ENCODE results near the gene THG1L.

THG1L gene

DNA sequence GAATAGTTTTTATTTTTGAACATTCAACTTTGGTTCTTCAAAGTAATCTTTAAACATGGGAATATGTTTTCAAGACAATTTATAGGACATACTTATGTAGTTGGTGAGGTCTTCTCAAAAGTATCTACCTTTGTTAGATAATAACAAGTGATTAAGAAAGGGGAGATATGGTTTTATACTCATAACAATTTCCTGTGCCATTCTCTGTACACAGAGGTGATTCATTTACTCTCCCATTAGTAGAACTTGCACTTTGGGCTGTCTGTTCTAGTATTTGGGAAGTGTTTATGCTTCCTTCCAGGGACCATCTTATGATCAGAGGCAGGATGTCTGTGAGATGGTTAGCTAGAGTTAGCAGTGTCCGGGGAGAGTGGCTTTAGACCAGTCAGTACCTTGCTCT lies 27.5 kb downstream of the THG1L start:
- no peak for DNase-seq (ENCODE audit: low spot score)

DNA sequence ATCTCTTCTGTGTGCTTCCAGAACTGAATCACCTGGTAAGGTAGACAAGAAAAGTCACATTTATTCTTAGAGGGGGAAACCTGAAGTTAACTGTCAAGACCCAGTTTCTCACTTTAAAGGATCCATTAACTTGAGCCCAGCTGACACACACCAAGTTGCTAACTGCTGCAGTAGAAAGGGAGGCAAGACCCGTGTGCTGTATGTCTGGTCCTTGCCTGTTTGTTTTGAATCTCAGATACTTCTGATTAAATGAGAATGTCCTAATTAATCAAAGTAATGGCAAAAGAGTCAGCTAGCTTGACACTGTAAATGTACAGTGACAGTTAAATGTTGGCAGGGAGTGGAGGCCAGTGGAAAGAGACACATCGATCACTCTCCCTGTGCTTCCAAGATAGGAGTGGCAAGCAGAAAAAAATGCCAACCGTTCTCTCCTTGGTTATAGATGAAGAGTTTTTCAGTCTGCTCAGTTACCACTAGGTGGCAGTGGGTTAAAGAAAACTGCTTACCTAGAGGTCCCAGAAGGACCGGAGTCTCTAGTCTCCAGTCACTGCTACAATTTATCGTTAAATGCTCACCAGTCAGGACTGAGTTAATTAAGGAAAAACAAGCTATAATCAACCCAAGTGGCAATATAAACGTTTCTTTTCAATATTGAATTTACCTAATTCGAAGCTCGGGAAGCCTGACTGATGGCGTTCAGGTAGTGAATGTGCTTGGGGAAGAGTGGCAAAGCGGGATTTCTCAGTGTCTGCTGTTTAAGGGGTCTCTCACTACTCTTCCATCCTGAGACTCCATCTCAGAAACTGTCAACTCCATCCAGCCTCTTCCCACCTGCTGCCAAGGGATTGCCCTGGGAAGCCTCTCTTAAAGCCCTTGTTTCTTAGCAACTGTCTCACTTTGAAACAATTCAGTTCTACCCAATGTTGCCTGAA lies 30.7 kb downstream of the THG1L start:
- DNase-seq (ENCODE audit: low spot score): peak; percentile 85

DNA sequence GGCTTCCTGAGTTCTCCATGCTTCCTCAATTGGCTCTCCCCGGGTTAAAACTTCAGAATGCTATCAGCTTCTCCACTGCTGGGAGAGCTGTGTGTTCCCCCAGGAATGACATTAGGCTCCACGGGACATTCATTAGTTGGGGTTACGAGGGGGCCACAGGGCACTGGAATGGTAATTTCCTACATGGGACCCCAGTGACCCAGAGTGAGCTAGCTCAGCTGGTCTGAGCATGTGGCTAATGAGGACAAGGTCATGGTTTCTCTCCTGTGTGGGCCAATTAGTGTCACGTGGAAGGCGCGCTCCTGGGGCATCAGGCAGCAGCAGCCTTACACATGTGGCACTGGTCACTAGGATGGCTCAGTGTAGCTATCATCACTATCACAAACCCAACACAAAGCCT lies 33.3 kb downstream of the THG1L start:
- DNase-seq (ENCODE audit: low spot score): no peak

DNA sequence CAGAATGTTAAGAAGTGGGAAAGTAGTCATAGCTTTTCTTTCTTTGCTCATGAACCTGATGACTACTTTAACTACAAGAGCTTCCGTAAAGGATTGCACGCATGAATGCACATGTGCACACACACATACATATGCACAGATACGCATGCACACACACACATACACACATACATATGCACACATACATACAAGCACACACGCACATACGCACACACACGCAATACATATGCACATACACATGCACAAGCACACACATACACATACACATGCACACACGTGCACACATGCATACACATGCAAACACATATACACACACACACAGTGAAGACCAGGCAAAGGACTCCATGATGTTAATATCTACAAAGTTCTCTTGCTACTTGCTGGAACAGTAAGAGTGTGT lies 35.2 kb downstream of the THG1L start:
- DNase-seq (ENCODE audit: low spot score): no peak

GRCh38 chr5:157766902-157767301 lies 35.7 kb downstream of the THG1L start:
- DNase-seq (ENCODE audit: low spot score): no peak

GRCh38 chr5:157767689-157768088 lies 36.5 kb downstream of the THG1L start:
- no peak for DNase-seq (ENCODE audit: low spot score)

GRCh38 chr5:157770665-157771064 lies 39.4 kb downstream of the THG1L start:
- DNase-seq (ENCODE audit: low spot score): no peak

DNA sequence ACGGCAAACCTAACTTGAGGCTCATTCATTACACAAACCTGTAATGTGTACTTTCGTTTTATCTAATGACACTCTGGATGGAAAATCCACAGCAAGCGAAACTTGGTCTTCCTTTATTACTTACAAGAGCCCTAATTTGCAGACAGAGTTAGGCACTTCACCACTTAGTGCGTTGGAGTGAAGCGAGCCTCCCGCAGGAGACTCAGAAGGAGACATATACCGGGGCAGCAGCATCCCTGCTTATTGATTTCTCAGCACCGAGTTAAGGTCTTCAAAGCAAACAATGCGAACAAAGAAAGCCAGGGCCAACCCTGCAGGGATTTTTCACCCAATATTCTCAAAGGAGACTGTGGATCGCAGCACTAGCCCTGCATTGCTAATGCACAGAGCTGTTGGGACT lies 40.9 kb downstream of the THG1L start:
- no peak for DNase-seq (ENCODE audit: low spot score)

- DNase-seq (ENCODE audit: low spot score): peak; percentile 99
Observed at GRCh38 chr5:157778121-157778805, 47.0 kb downstream of the THG1L start.

DNA sequence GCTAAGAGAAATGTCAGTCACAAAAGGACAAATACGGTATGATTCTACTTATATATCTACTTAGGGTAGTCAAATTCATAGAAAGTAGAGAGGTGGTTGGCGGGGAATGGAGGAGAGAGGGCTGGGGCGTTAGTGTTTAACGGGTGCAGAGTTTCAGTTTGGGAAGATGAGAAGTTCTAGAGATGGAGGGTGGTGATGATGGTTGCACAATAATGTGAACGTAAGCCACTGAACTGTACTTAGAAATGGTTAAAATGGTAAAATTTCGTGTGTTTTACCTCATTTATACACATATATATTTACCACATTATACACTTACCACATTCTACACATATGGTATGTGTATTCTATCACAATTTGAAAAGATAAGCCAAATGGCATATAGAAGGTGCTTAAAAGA lies 48.0 kb downstream of the THG1L start:
- DNase-seq (ENCODE audit: low spot score): no peak

- no peak for DNase-seq (ENCODE audit: low spot score)
Observed at GRCh38 chr5:157785801-157786200, 54.6 kb downstream of the THG1L start.

All from SW480 (cell line).